NCI-H526 treated with DMSO at 0.1 percent for 48 hours (cell line): Measurements from ENCODE around the gene FARS2.

ENCODE experiments used
- DNase-seq: peaks from one replicate; lab custom pipeline; 2025; lab: John Stamatoyannopoulos, UW

The FARS2 gene

GRCh38 chr6:5584078-5584482, 322.8 kb downstream of the FARS2 start:
- no peak for DNase-seq

DNA sequence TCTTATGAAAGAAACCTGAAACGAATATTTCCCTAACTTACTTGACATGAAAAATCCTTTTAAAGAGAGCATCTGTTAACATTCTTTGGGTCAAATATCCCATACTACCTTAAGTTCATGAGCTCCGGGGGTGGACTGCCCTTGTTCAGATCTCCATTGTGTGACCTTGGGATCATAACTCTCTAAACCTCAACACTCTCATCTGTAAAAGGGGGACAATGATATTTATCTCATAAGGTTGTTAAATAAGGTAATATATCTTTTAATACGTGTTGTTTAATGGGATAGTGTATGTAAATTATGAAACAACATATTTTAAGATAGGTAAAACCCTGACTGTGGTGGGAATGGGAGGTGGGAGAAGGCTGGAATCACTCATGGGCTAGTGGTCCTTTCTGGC, 326.3 kb downstream of the FARS2 start:
- no peak for DNase-seq

- DNase-seq, result no peak
Measured at GRCh38 chr6:5589422-5590141, 328.3 kb downstream of the FARS2 start.

- no peak for DNase-seq
Measured at GRCh38 chr6:5590187-5590586, 328.9 kb downstream of the FARS2 start.

DNA sequence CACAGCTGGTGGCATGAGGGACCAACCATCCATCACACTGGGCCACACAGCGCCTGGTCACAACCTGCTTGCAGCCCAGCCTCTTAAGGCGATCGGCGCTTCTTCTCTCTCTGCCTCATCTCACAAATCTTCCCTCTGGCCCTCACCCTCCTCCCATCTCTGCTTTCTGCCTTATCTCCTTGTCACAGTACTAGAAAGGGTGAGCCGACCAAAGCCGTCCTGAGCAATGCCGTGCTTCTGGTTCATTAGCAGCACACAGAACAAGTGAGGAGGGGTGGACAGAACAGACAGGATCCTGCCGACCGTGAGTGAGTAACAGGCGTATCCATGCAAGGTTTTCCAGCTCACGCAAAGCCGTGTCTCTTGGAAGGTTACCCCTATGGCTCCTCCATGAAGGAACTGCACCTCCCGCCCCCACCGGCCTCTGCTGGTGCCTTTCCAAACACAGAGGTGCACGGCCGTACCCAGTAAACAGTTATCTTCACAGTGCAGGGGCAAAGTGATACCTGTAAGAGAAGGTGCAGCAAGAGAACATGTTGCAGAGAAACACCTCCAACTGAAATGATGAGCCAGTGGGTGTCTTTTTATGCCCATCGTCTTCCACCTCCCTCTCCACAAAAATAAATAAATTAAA, 331.7 kb downstream of the FARS2 start:
- no peak for DNase-seq

DNA sequence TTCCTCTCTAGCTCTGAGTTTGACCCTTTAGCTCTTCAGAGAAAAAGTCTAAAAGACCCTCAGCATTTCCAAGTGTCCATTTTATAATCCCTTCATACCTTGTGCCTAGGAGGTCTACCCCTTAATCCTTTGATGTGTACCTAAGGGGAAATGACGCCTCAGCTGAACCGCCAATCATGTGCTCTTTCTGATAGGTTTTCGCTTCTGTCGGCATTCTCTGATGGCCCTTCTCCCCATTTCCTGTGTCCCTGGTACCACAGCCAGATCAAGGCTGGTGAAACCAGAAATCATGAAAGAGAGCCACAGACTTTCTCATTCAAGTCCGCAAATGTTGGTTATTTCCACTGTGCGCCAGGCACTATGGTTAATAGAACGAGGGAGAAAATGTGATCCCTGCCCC, 333.9 kb downstream of the FARS2 start:
- DNase-seq, result no peak

DNA sequence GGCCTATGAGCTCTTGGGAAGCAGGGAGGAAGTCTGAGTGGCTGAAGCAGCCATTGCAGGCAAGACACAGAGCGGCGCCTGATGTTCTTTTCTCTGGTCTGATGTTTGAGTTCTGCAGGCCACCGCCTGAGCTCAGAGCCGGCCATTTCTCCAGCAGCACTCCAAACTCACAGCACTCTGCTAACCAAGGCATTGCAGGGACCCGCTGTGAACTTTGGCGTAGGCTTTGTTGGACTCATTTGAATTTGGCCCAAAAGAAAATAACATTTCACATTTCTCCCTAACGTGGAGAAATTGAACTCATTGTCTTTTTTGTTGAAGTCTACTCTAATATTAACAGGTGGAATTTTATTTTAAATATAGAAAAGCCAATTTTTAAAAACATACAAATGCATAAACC, 336.1 kb downstream of the FARS2 start:
- DNase-seq, result no peak

DNA sequence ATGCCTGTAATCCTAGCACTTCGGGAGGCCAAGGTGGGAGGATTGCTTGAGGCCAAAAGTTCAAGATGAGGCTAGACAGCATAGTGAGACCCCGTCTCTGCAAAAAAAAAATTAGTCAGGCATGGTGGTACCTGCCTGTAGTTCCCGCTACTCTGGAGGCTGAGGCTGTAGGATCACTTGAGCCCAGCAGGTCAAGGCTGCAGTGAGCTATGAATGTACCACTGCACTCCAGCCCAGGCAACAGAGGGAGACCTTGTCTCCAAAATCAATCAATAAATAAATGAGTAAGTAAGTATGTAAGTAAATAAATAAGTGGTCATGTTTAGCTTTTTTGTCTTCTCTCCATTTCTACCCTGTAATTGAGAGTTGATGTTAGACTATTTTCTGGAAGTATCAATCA, 336.8 kb downstream of the FARS2 start:
- DNase-seq, result no peak

DNA sequence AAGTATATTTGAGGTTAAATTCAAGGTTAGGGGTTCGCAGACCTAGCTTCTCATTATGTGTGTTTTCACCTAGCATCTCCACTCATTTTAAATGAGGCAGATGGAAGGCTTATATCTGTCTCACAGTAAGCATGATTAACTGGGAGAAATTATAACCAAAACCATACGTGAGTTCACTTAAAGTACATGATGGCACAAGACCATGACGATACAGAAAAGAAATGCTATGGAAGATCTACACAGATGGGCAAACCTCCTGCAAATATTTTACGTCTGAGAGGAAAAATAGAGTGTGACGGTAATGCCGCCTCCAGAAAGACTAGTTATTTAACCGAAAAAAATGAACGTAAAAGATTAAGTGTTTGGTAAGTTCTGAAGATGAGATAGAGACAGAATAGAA, 337.8 kb downstream of the FARS2 start:
- no peak for DNase-seq

DNA sequence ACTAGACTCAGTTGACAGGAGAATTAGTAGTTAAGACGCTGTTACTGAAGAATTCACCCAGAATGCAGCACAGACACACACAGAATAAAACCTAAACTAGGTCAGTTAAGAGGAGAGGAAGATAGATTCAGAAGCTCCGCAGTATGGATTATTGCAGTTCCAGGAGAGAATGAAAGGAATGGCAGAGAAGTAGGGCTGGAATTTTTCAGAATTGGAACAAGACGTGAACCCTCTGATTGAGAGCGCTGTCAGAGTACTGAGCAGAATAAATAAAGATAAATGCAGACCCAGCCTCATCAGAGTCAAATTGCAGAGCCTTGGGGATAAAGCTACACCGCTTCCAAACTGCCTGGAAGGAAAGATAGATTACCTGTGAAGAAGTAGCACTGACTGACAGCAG, 344.6 kb downstream of the FARS2 start:
- DNase-seq, result no peak

- no peak for DNase-seq
Measured at GRCh38 chr6:5606546-5606945, 345.2 kb downstream of the FARS2 start.

DNA sequence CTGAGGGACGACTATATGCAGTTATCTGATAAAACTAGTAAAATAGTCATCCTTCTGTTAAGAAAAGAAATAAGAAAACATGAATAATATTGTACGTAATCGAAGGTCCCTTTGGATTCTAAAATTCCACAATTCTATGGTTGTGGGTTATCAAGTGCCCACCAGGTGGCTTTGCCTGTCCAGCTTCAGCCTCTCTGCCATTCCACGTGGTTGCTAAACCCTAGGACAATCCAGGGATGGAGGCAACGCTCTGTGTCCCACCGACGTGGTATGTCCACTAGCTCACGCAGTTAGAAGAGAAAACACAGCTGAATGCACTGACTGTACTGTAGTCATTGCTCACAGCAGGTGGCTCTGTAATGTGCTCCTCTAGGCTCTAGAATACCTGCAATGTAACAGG, 349.3 kb downstream of the FARS2 start:
- no peak for DNase-seq

DNA sequence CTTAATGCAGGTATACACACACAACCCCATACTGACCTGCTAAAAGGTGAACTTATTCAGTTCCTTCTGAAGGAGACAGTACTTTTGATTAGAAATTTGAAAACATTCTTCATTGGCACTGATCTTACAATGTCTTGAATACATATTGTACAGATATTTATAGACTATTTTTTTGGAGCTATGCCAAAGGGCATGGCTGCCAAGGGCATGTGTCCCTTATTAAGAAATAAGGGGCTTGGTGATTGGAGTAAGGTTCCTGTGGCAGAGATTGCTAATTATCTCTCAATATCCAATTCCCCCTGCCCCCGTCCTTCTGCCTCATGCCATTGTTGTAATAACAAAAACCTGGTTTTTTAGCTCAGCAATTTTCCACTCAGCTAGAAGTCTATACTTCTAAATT, 355.9 kb downstream of the FARS2 start:
- DNase-seq, result no peak

- no peak for DNase-seq
Measured at GRCh38 chr6:5619249-5619648, 357.9 kb downstream of the FARS2 start.

- no peak for DNase-seq
Measured at GRCh38 chr6:5622276-5623005, 361.1 kb downstream of the FARS2 start.

- DNase-seq, result no peak
Measured at GRCh38 chr6:5623769-5624168, 362.5 kb downstream of the FARS2 start.

DNA sequence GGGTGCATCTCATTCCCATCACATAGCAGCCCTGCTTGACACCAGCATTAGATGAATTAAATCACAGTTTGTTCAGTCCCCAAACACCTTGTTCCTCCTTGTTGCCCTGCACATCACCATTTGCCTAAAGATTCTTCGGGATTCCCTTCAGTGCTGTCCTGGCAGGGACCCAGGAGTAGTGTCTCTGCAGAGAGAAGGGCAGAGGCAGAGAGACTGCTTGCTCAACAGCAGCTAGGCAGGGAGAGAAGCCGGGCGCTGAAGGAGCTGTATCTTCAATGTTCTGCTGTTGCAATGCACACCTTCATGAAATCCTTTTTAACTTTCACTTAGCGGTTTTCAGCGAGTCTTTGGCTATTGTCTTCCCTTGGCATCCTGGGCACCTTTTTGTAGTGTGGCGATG, 362.9 kb downstream of the FARS2 start:
- DNase-seq, result no peak

- no peak for DNase-seq
Measured at GRCh38 chr6:5626727-5627426, 365.6 kb downstream of the FARS2 start.

- DNase-seq, result no peak
Measured at GRCh38 chr6:5630636-5631035, 369.3 kb downstream of the FARS2 start.

GRCh38 chr6:5632348-5632935, 371.1 kb downstream of the FARS2 start:
- no peak for DNase-seq

- no peak for DNase-seq
Measured at GRCh38 chr6:5634525-5634924, 373.2 kb downstream of the FARS2 start.
